ENCODE measurements around the gene AKIRIN2. TPM values are rescaled to one million over a fixed set of nuclear protein-coding genes. Genes with fewer than 3 reads are reported as not detected.

Gene AKIRIN2
- total RNA-seq, 1 donor from 2014 or later = 40.0 TPM

DNA sequence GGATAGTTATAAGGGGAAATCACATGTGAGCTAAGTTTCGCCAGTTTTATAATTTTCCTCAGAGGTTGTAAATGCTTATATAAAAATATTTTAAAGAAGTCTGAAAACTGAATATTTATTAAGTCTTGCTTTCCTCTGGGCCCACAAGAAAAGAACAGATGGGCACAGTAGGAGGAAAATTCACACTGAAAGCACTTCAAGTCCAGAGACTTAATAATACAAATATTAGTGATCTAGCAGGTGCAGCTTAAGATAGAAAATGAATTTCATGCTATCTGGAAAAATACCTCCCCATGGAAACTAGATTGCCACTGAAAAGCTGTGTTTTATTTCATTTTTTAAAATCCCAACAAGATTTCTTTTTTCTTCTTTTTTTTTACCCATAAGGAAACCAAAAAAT, 64.9 kb downstream of the AKIRIN2 start:
- H3K27me3 Mint-ChIP-seq (ENCODE audit: low read depth) = no peaks in the 10 kb centered on the region
- no peak overlapping the region for H3K27ac Mint-ChIP-seq (ENCODE audit: unreplicated experiment)
- H3K36me3 Mint-ChIP-seq (ENCODE audit: low read depth) = peaks cover 13% of the 10 kb centered on the region
- TF ChIP-seq, protein P1, sequence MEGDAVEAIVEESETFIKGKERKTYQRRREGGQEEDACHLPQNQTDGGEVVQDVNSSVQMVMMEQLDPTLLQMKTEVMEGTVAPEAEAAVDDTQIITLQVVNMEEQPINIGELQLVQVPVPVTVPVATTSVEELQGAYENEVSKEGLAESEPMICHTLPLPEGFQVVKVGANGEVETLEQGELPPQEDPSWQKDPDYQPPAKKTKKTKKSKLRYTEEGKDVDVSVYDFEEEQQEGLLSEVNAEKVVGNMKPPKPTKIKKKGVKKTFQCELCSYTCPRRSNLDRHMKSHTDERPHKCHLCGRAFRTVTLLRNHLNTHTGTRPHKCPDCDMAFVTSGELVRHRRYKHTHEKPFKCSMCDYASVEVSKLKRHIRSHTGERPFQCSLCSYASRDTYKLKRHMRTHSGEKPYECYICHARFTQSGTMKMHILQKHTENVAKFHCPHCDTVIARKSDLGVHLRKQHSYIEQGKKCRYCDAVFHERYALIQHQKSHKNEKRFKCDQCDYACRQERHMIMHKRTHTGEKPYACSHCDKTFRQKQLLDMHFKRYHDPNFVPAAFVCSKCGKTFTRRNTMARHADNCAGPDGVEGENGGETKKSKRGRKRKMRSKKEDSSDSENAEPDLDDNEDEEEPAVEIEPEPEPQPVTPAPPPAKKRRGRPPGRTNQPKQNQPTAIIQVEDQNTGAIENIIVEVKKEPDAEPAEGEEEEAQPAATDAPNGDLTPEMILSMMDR (IDR thresholded peaks at IDR 0.05) = no peak
- no peak for DNase-seq (ENCODE audit: low spot score)
- no peak overlapping the region for H3K4me3 Mint-ChIP-seq (ENCODE audit: unreplicated experiment)
- H3K4me1 Mint-ChIP-seq (ENCODE audit: low read depth) = no peaks in the 10 kb centered on the region
- no peaks in the 10 kb centered on the region for H3K9me3 Mint-ChIP-seq (ENCODE audit: low read depth)

DNA sequence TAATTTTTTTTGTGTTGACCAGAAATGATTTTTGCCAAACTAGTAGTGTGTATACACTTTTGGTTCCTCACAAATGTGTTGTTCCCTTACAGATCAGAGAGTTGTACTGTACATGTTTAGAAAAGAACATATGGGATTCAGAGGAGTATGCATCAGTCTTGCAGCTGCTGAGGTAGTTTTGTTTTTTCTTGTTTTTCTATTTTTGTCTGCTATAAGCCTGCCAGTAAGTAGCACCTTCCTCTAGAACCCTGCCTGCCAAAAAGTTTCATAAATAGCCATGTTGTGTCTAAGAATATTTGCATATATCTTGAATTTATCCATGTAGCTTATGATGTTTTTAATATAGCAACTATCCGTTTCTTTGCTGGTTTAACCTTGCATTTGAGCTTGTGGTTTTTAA, 65.7 kb downstream of the AKIRIN2 start:
- H3K9me3 Mint-ChIP-seq (ENCODE audit: low read depth) = no peaks in the 10 kb centered on the region
- H3K27ac Mint-ChIP-seq (ENCODE audit: unreplicated experiment) = no peak overlapping the region
- no peaks in the 10 kb centered on the region for H3K4me1 Mint-ChIP-seq (ENCODE audit: low read depth)
- DNase-seq (ENCODE audit: low spot score) = no peak
- H3K27me3 Mint-ChIP-seq (ENCODE audit: low read depth) = no peaks in the 10 kb centered on the region
- peaks cover 13% of the 10 kb centered on the region for H3K36me3 Mint-ChIP-seq (ENCODE audit: low read depth)
- TF ChIP-seq, protein P1 (IDR thresholded peaks at IDR 0.05) = no peak
- no peak overlapping the region for H3K4me3 Mint-ChIP-seq (ENCODE audit: unreplicated experiment)

DNA sequence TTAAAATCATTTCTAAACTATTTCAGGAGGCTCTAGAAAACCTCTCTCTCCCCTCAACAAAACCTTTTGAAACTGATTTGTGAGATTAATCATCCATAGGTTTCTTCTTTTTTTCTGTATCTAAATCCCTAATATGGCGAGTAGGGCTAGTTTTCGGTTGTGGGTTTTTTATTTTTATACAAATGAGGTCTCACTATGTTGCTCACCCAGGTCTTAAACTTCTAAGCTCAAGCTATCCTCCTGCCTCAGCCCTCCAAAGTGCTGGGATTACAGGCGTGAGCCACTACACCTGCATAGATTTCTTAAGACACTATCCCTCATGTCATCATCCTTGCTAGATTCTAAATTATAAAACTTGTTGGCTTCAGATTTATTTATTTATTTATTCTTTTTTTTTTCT, 68.2 kb downstream of the AKIRIN2 start:
- no peak for DNase-seq (ENCODE audit: low spot score)
- H3K4me1 Mint-ChIP-seq (ENCODE audit: low read depth) = no peaks in the 10 kb centered on the region
- TF ChIP-seq, protein P1 (IDR thresholded peaks at IDR 0.05) = no peak
- peaks cover 11% of the 10 kb centered on the region for H3K36me3 Mint-ChIP-seq (ENCODE audit: low read depth)
- no peak overlapping the region for H3K27ac Mint-ChIP-seq (ENCODE audit: unreplicated experiment)
- H3K9me3 Mint-ChIP-seq (ENCODE audit: low read depth) = no peaks in the 10 kb centered on the region
- H3K27me3 Mint-ChIP-seq (ENCODE audit: low read depth) = no peaks in the 10 kb centered on the region
- no peak overlapping the region for H3K4me3 Mint-ChIP-seq (ENCODE audit: unreplicated experiment)

DNA sequence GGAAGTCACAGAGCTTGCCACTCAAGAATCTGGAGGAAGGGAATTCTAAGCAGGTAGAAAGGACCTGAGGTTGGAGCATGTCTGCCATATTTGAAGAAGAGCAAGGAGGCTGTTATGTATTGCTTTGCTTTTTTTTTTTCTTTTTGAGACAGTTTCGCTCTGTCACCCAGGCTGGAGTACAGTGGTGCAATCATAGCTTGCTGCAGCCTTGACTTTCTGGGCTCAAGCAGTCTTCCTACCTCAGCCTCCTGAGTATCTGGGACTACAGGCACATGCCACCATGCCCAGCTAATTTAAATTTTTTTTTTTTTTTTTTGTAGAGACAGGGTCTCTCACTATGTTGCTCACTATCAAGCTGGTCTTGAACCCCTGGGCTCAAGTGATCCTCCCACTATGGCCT, 71.3 kb downstream of the AKIRIN2 start:
- H3K36me3 Mint-ChIP-seq (ENCODE audit: low read depth) = peaks cover 5% of the 10 kb centered on the region
- DNase-seq (ENCODE audit: low spot score) = no peak
- peaks cover 2% of the 10 kb centered on the region for H3K4me1 Mint-ChIP-seq (ENCODE audit: low read depth)
- no peaks in the 10 kb centered on the region for H3K9me3 Mint-ChIP-seq (ENCODE audit: low read depth)
- TF ChIP-seq, protein P1 (IDR thresholded peaks at IDR 0.05) = no peak
- no peak overlapping the region for H3K4me3 Mint-ChIP-seq (ENCODE audit: unreplicated experiment)
- H3K27me3 Mint-ChIP-seq (ENCODE audit: low read depth) = no peaks in the 10 kb centered on the region
- H3K27ac Mint-ChIP-seq (ENCODE audit: unreplicated experiment) = no peak overlapping the region

DNA sequence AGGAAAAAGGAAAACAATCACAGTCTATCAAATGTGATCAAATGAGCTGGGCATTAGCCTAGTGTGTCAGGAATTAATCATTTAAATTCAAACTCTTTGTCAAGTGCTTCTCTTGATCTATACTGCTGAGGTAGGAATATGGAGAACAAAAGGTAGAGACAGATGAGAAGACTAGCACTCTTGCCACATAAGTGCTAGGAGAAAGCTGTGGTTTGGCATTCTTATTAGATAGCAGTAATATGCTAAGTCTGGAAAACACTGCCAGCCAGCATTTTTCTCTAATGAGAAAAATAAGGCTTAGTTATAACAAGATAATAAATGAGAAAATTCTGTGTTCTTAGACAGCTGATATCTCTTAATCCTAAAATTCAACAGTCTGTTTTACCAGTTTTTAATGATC, 73.2 kb downstream of the AKIRIN2 start:
- peaks cover 2% of the 10 kb centered on the region for H3K4me1 Mint-ChIP-seq (ENCODE audit: low read depth)
- no peak for DNase-seq (ENCODE audit: low spot score)
- no peaks in the 10 kb centered on the region for H3K27me3 Mint-ChIP-seq (ENCODE audit: low read depth)
- H3K27ac Mint-ChIP-seq (ENCODE audit: unreplicated experiment) = no peak overlapping the region
- H3K4me3 Mint-ChIP-seq (ENCODE audit: unreplicated experiment) = no peak overlapping the region
- H3K9me3 Mint-ChIP-seq (ENCODE audit: low read depth) = no peaks in the 10 kb centered on the region
- TF ChIP-seq, protein P1 (IDR thresholded peaks at IDR 0.05) = no peak
- peaks cover 10% of the 10 kb centered on the region for H3K36me3 Mint-ChIP-seq (ENCODE audit: low read depth)
